Keratinocyte (primary cell): ENCODE measurements around the gene FAM120B. TPM values are rescaled to one million over a fixed set of nuclear protein-coding genes. Genes with fewer than 3 reads are reported as not detected.

Experiments
- DNase-seq: peaks from one replicate; pipeline ENCODE4 v3.0.0-alpha.2; 2011; ENCODE audit warnings: low read depth, missing footprints, low spot score
- FAIRE-seq: peaks from 2 replicates; lab custom pipeline; 2011; peaks lifted over from hg19 to GRCh38; lab: Jason Lieb, UNC
- H2AFZ ChIP-seq: 2 replicates; pipeline ENCODE4 v1.6.0; 2012; ENCODE audit warnings: low read length, control low read depth, inconsistent platforms; ENCODE audit not compliant: control insufficient read depth
- H3K27ac ChIP-seq: 2 replicates; pipeline ENCODE4 v1.5.1; 2011; ENCODE audit warnings: low read length; ENCODE audit not compliant: control insufficient read depth, insufficient read depth
- H3K27me3 ChIP-seq: 3 replicates; pipeline ENCODE4 v1.6.0; 2011; ENCODE audit warnings: low read length; ENCODE audit not compliant: control insufficient read depth, insufficient read depth; ENCODE audit errors: extremely low read depth
- H3K36me3 ChIP-seq, 2 experiments: 2 replicates in 1 of 2; 3 replicates in 1 of 2; pipeline ENCODE4 v1.5.1; 2011; ENCODE audit warnings: low read length in 2 of 2, mild to moderate bottlenecking in 1 of 2; ENCODE audit not compliant: control insufficient read depth in 2 of 2, insufficient read depth in 2 of 2; ENCODE audit errors: extremely low read depth in 1 of 2
- H3K4me1 ChIP-seq: 3 replicates; pipeline ENCODE4 v1.5.1; 2011; ENCODE audit warnings: low read length; ENCODE audit not compliant: control insufficient read depth, insufficient read depth; ENCODE audit errors: extremely low read depth
- H3K4me2 ChIP-seq: 3 replicates; pipeline ENCODE4 v1.6.0; 2011; ENCODE audit warnings: low read depth, low read length; ENCODE audit not compliant: control insufficient read depth, insufficient read depth; ENCODE audit errors: extremely low read depth
- H3K4me3 ChIP-seq, 3 experiments: fragments of 200-600 bp in 1 of 3; sonication (generic) in 1 of 3; 2 replicates in 2 of 3; 3 replicates in 1 of 3; pipeline ENCODE4 v1.5.1; 2011 to 2016; ENCODE audit warnings: low read length in 3 of 3, mild to moderate bottlenecking in 3 of 3, control low read depth in 2 of 3, inconsistent platforms in 1 of 3, low read depth in 1 of 3, mixed read lengths in 1 of 3, mixed run types in 1 of 3, moderate library complexity in 1 of 3; ENCODE audit not compliant: control insufficient read depth in 2 of 3, insufficient read depth in 2 of 3; ENCODE audit errors: extremely low read depth in 1 of 3
- H3K79me2 ChIP-seq: 2 replicates; pipeline ENCODE4 v1.6.0; 2012; ENCODE audit warnings: low read length; ENCODE audit not compliant: control insufficient read depth, insufficient read depth
- H3K9ac ChIP-seq: 3 replicates; pipeline ENCODE4 v1.6.0; 2011; ENCODE audit warnings: low read length; ENCODE audit not compliant: control insufficient read depth, insufficient read depth; ENCODE audit errors: extremely low read depth
- H3K9me1 ChIP-seq: 3 replicates; pipeline ENCODE4 v1.6.0; 2011; ENCODE audit warnings: low read length; ENCODE audit not compliant: control insufficient read depth, insufficient read depth; ENCODE audit errors: extremely low read depth
- H3K9me3 ChIP-seq: 2 replicates; pipeline ENCODE4 v1.5.1; 2012; ENCODE audit warnings: low read depth, low read length; ENCODE audit not compliant: control insufficient read depth
- H4K20me1 ChIP-seq: 3 replicates; pipeline ENCODE4 v1.6.0; 2011; ENCODE audit warnings: low read length; ENCODE audit not compliant: control insufficient read depth, insufficient read depth; ENCODE audit errors: extremely low read depth
- EZH2 ChIP-seq: IDR thresholded peaks from one replicate; pipeline ENCODE4 v1.6.1; 2012; ENCODE audit warnings: inconsistent platforms, mild to moderate bottlenecking, low read length, moderate library complexity
- dilution Hi-C: fragments of 300-500 bp; cut with MboI; formaldehyde crosslinking; loops from one replicate; pipeline ENCODE4 v1.7.0; 2020; ENCODE audit warnings: low sequenced_read_pairs; ENCODE audit not compliant: extremely low pct_ligation_motif_present
- polyA plus RNA-seq, 5 experiments: library from polyadenylated mRNA; depleted of rRNA in 3 of 5; stranded (reverse) in 3 of 5; stranded (forward) in 1 of 5; unstranded in 1 of 5; fragments of >200 nt; gene quantifications; 1 replicate in 1 of 5; 2 replicates in 3 of 5; 3 replicates in 1 of 5; pipeline versions ENCODE4 v1.2.1 to v1.2.3, GENCODE V29; 2011 to 2012; ENCODE audit warnings: missing spikeins in 2 of 5, low read depth in 1 of 5, low replicate concordance in 1 of 5
- TF ChIP-seq, protein P1 (sequence below), 3 experiments: IDR thresholded peaks in 1 of 3; conservative IDR thresholded peaks in 1 of 3; optimal IDR thresholded peaks in 1 of 3; 2 replicates in 2 of 3; 3 replicates in 1 of 3; pipeline versions ENCODE3 to v1.5.1; 2011; ENCODE audit warnings: low read length in 3 of 3, mild to moderate bottlenecking in 3 of 3, moderate library complexity in 2 of 3, control low read depth in 1 of 3, inconsistent platforms in 1 of 3; ENCODE audit not compliant: insufficient read depth in 2 of 3; ENCODE audit errors: extremely low read depth in 1 of 3

FAM120B gene
- polyA plus RNA-seq, 1 donor (not counting 4 experiments of a cell fraction or from before 2014, with no cell fraction given) = 17.4 TPM

GRCh38 chr6:170388113-170388512 is 81.6 kb downstream of the FAM120B start:
- no peaks in the 10 kb centered on the region for H3K9me1 ChIP-seq
- no peaks in the 10 kb centered on the region for H3K27me3 ChIP-seq
- H3K9me3 ChIP-seq = no peaks in the 10 kb centered on the region
- no peaks in the 10 kb centered on the region for H4K20me1 ChIP-seq
- H3K4me1 ChIP-seq = peaks cover 9% of the 10 kb centered on the region
- peaks cover 6 to 13% of the 10 kb centered on the region in 2 experiments for H3K36me3 ChIP-seq
- DNase-seq (no peak), FAIRE-seq (no peak)
- no peak overlapping the region for H3K9ac ChIP-seq
- H2AFZ ChIP-seq = no peak overlapping the region
- no peak overlapping the region for H3K4me3 ChIP-seq
- H3K4me2 ChIP-seq = no peak overlapping the region
- dilution Hi-C loops = no loop called here
- no peak overlapping the region for H3K27ac ChIP-seq
- TF ChIP-seq EZH2 = no peak
- TF ChIP-seq, protein P1, sequence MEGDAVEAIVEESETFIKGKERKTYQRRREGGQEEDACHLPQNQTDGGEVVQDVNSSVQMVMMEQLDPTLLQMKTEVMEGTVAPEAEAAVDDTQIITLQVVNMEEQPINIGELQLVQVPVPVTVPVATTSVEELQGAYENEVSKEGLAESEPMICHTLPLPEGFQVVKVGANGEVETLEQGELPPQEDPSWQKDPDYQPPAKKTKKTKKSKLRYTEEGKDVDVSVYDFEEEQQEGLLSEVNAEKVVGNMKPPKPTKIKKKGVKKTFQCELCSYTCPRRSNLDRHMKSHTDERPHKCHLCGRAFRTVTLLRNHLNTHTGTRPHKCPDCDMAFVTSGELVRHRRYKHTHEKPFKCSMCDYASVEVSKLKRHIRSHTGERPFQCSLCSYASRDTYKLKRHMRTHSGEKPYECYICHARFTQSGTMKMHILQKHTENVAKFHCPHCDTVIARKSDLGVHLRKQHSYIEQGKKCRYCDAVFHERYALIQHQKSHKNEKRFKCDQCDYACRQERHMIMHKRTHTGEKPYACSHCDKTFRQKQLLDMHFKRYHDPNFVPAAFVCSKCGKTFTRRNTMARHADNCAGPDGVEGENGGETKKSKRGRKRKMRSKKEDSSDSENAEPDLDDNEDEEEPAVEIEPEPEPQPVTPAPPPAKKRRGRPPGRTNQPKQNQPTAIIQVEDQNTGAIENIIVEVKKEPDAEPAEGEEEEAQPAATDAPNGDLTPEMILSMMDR (optimal IDR thresholded peaks at IDR 0.05 in 1 of 3, IDR thresholded peaks at IDR 0.05 in 1 of 3, conservative IDR thresholded peaks at IDR 0.05 in 1 of 3; ENCODE audit: extremely low read depth in 1 of 3, insufficient read depth in 2 of 3, low read length in 3 of 3) = no peak
- H3K79me2 ChIP-seq = no peaks in the 10 kb centered on the region

GRCh38 chr6:170393033-170393432 is 86.5 kb downstream of the FAM120B start:
- H3K9me3 ChIP-seq = no peaks in the 10 kb centered on the region
- no peak for TF ChIP-seq EZH2
- TF ChIP-seq, protein P1 (optimal IDR thresholded peaks at IDR 0.05 in 1 of 3, IDR thresholded peaks at IDR 0.05 in 1 of 3, conservative IDR thresholded peaks at IDR 0.05 in 1 of 3; ENCODE audit: extremely low read depth in 1 of 3, insufficient read depth in 2 of 3, low read length in 3 of 3) = no peak
- dilution Hi-C loops = no loop called here
- H3K4me2 ChIP-seq = no peak overlapping the region
- H3K9ac ChIP-seq = no peak overlapping the region
- no peak overlapping the region for H2AFZ ChIP-seq
- FAIRE-seq (no peak), DNase-seq (no peak)
- H3K36me3 ChIP-seq = peaks cover 27 to 29% of the 10 kb centered on the region in 2 experiments
- H3K27me3 ChIP-seq = no peaks in the 10 kb centered on the region
- H3K79me2 ChIP-seq = no peaks in the 10 kb centered on the region
- H3K4me3 ChIP-seq = no peak overlapping the region
- H3K27ac ChIP-seq = no peak overlapping the region
- H3K4me1 ChIP-seq = no peaks in the 10 kb centered on the region
- H4K20me1 ChIP-seq = no peaks in the 10 kb centered on the region
- H3K9me1 ChIP-seq = no peaks in the 10 kb centered on the region
